WTC11 (cell line): ENCODE results near the gene HRNR. TPM values are rescaled to one million over a fixed set of nuclear protein-coding genes. Genes with fewer than 3 reads are reported as not detected.

Experiments used
- ATAC-seq: fragments of 200-7000 bp; cut with Tn5 transposase; 2 replicates; pipeline ENCODE4 v1.10.0; 2021; ENCODE audit warnings: mild to moderate bottlenecking, moderate library complexity
- CTCF ChIA-PET: fragments of 300-600 bp; sonication (Branson Sonifier 250); formaldehyde crosslinking; loops from one replicate; lab custom pipeline; 2021; ENCODE audit warnings: antibody characterized with exemption; lab: Charles Lee
- POLR2A ChIA-PET: fragments of 350-600 bp; sonication (Branson Sonifier 250); formaldehyde crosslinking; loops from one replicate; lab custom pipeline; 2021; ENCODE audit warnings: antibody characterized with exemption; lab: Charles Lee
- DNase-seq: peaks from one replicate; pipeline ENCODE4 v3.0.0; 2021; ENCODE audit warnings: low spot score
- H3K27ac Mint-ChIP-seq: 2 replicates; pipeline ENCODE4 v1.8.0; 2021; ENCODE audit warnings: mixed read lengths
- H3K27me3 Mint-ChIP-seq: 2 replicates; pipeline ENCODE4 v1.8.0; 2021; ENCODE audit warnings: low read depth, mild to moderate bottlenecking, moderate library complexity, mixed read lengths
- H3K36me3 Mint-ChIP-seq: 2 replicates; pipeline ENCODE4 v1.8.0; 2021; ENCODE audit warnings: mixed read lengths
- H3K4me1 Mint-ChIP-seq: 2 replicates; pipeline ENCODE4 v1.8.0; 2022; ENCODE audit warnings: mixed read lengths
- H3K4me3 Mint-ChIP-seq: 2 replicates; pipeline ENCODE4 v1.8.0; 2021; ENCODE audit warnings: mild to moderate bottlenecking, moderate library complexity, mixed read lengths
- H3K9me3 Mint-ChIP-seq: 2 replicates; pipeline ENCODE4 v1.8.0; 2021; ENCODE audit warnings: mixed read lengths
- AFF4 ChIP-seq: sonication (generic); formaldehyde crosslinking; IDR thresholded peaks from 2 replicates; pipeline ENCODE4 v1.8.1; 2023; ENCODE audit warnings: mild to moderate bottlenecking, missing genetic modification reagents, borderline replicate concordance
- ATF1 ChIP-seq: sonication (generic); formaldehyde crosslinking; IDR thresholded peaks from 2 replicates; pipeline ENCODE4 v1.8.1; 2023; ENCODE audit warnings: mild to moderate bottlenecking, moderate library complexity, missing genetic modification reagents
- E2F5 ChIP-seq: sonication (generic); formaldehyde crosslinking; IDR thresholded peaks from 2 replicates; pipeline ENCODE4 v1.8.1; 2022; ENCODE audit warnings: mild to moderate bottlenecking, moderate library complexity, missing genetic modification reagents
- EMX1 ChIP-seq: fragments of 250-450 bp; sonication (Bioruptor Pico); IDR thresholded peaks from 2 replicates; pipeline ENCODE4 v1.8.0; 2021; ENCODE audit warnings: mild to moderate bottlenecking
- FOXJ3 ChIP-seq: sonication (generic); formaldehyde crosslinking; IDR thresholded peaks from 2 replicates; pipeline ENCODE4 v1.9.0; 2021; ENCODE audit warnings: missing genetic modification reagents, mild to moderate bottlenecking, borderline replicate concordance
- GABPB1 ChIP-seq: sonication (generic); formaldehyde crosslinking; IDR thresholded peaks from 2 replicates; pipeline ENCODE4 v1.8.1; 2023; ENCODE audit warnings: mild to moderate bottlenecking, missing genetic modification reagents
- HMGA2 ChIP-seq: fragments of 250-450 bp; sonication (Bioruptor Pico); IDR thresholded peaks from 2 replicates; pipeline ENCODE4 v1.4.0; 2021; ENCODE audit warnings: mild to moderate bottlenecking, moderate library complexity
- MLX ChIP-seq: sonication (generic); formaldehyde crosslinking; IDR thresholded peaks from 2 replicates; pipeline ENCODE4 v1.8.1; 2023; ENCODE audit warnings: mild to moderate bottlenecking, missing genetic modification reagents, moderate library complexity
- PRDM15 ChIP-seq: sonication (generic); formaldehyde crosslinking; IDR thresholded peaks from 2 replicates; pipeline ENCODE4 v1.8.0; 2022; ENCODE audit warnings: missing genetic modification reagents
- RELA ChIP-seq: sonication (generic); formaldehyde crosslinking; IDR thresholded peaks from 2 replicates; pipeline ENCODE4 v1.8.1; 2022; ENCODE audit warnings: missing genetic modification reagents, mild to moderate bottlenecking, borderline replicate concordance
- SOX15 ChIP-seq: fragments of 250-450 bp; sonication (Bioruptor Pico); IDR thresholded peaks from 2 replicates; pipeline ENCODE4 v1.9.0; 2021; ENCODE audit warnings: mild to moderate bottlenecking
- SP1 ChIP-seq: sonication (generic); formaldehyde crosslinking; conservative IDR thresholded peaks from 2 replicates; pipeline ENCODE4 v1.8.1; 2022; ENCODE audit warnings: missing genetic modification reagents
- TEAD1 ChIP-seq: sonication (generic); formaldehyde crosslinking; IDR thresholded peaks from 2 replicates; pipeline ENCODE4 v1.8.0; 2022; ENCODE audit warnings: mild to moderate bottlenecking, missing genetic modification reagents
- USF2 ChIP-seq: sonication (generic); formaldehyde crosslinking; IDR thresholded peaks from 2 replicates; pipeline ENCODE4 v1.8.1; 2023; ENCODE audit warnings: mild to moderate bottlenecking, missing genetic modification reagents, moderate library complexity
- ZNF281 ChIP-seq: sonication (generic); formaldehyde crosslinking; IDR thresholded peaks from 2 replicates; pipeline ENCODE4 v1.8.0; 2023; ENCODE audit warnings: mild to moderate bottlenecking, missing genetic modification reagents
- ZNF416 ChIP-seq: fragments of 250-450 bp; sonication (Bioruptor Pico); IDR thresholded peaks from 2 replicates; pipeline ENCODE4 v1.9.0; 2021; ENCODE audit warnings: mild to moderate bottlenecking, inconsistent platforms
- total RNA-seq: library from RNA; stranded (reverse); gene quantifications from 3 replicates; pipeline ENCODE4 v1.2.3, GENCODE V29; 2021

Gene HRNR
- total RNA-seq, 1 experiment from 2014 or later, result not detected

- no peak for TF ChIP-seq ZNF281 (CRISPR knock-in tag)
- TF ChIP-seq HMGA2 (CRISPR knock-in tag), result no peak
- TF ChIP-seq RELA, result no peak
These were observed 41.6 kb downstream of the HRNR start (continued) for GRCh38 chr1:152182431-152182830.

GRCh38 chr1:152179566-152179965 is 44.4 kb downstream of the HRNR start:
- POLR2A ChIA-PET, result no interaction called here
- Mint-ChIP-seq H3K4me3 (no peak overlapping the region), H3K9me3 (peaks cover 58% of the 10 kb centered on the region), H3K36me3 (peaks cover 16% of the 10 kb centered on the region), H3K27ac (no peak overlapping the region), H3K27me3 (peaks cover 9% of the 10 kb centered on the region), H3K4me1 (no peaks in the 10 kb centered on the region)
- CTCF ChIA-PET, result interaction anchor here (1.0 kb wide), 1 partner anchor 127 kb away, joined by 3 read pairs; no protein-coding TSS in a partner anchor
- ATAC-seq (no peak), DNase-seq (no peak)
- TF ChIP-seq E2F5 (CRISPR knock-in tag) (no peak), USF2 (CRISPR knock-in tag) (no peak), ATF1 (CRISPR knock-in tag) (no peak), EMX1 (CRISPR knock-in tag) (no peak), PRDM15 (CRISPR knock-in tag) (no peak), MLX (CRISPR knock-in tag) (no peak), TEAD1 (CRISPR knock-in tag) (no peak), SOX15 (CRISPR knock-in tag) (no peak), AFF4 (CRISPR knock-in tag) (no peak), SP1 (CRISPR knock-in tag) (no peak), GABPB1 (CRISPR knock-in tag) (no peak), FOXJ3 (no peak), RELA (no peak), ZNF416 (no peak)
